ENCODE measurements around the gene NECAP2.

GRCh38 chr1:16433030-16433429 is 7.5 kb upstream of the NECAP2 start:
- TF ChIP-seq POLR2AphosphoS5 (IDR thresholded peaks at IDR 0.05) (no peak), CTCF (IDR thresholded peaks at IDR 0.05) (no peak)

All from suprapubic skin (tissue), 3 donors.